HG03159 (cell line): ENCODE measurements around the gene DOCK8.

Source experiments
- ATAC-seq: cut with Tn5 transposase; IDR thresholded peaks from one replicate; pipeline ENCODE4 v1.9.1; 2021; ENCODE audit warnings: mild to moderate bottlenecking, moderate library complexity; ENCODE audit not compliant: unreplicated experiment

Gene DOCK8

GRCh38 chr9:265209-265870 is 50.7 kb downstream of the DOCK8 start:
- no peak for ATAC-seq

- ATAC-seq: no peak
Measured at GRCh38 chr9:266228-266627, 51.6 kb downstream of the DOCK8 start.

GRCh38 chr9:268616-269015 is 54.0 kb downstream of the DOCK8 start:
- no peak for ATAC-seq

GRCh38 chr9:269081-269711 is 54.5 kb downstream of the DOCK8 start:
- no peak for ATAC-seq

- ATAC-seq: no peak
Measured at GRCh38 chr9:270657-271237, 56.1 kb downstream of the DOCK8 start.

GRCh38 chr9:272251-273213 is 57.9 kb downstream of the DOCK8 start:
- ATAC-seq: peak; percentile 96

GRCh38 chr9:274406-274805 is 59.7 kb downstream of the DOCK8 start:
- no peak for ATAC-seq

GRCh38 chr9:277601-278295 is 63.1 kb downstream of the DOCK8 start:
- peak; percentile 20 for ATAC-seq

- peak; percentile 46 for ATAC-seq
Measured at GRCh38 chr9:278651-279050, 64.0 kb downstream of the DOCK8 start.

- ATAC-seq: no peak
Measured at GRCh38 chr9:279674-280073, 65.0 kb downstream of the DOCK8 start.

GRCh38 chr9:281741-282645 is 67.3 kb downstream of the DOCK8 start:
- no peak for ATAC-seq

GRCh38 chr9:286071-286740 is 71.5 kb downstream of the DOCK8 start:
- ATAC-seq: no peak

- ATAC-seq: no peak
Measured at GRCh38 chr9:289121-289520, 74.5 kb downstream of the DOCK8 start.

- no peak for ATAC-seq
Measured at GRCh38 chr9:292915-293314, 78.2 kb downstream of the DOCK8 start.

- no peak for ATAC-seq
Measured at GRCh38 chr9:295576-295975, 80.9 kb downstream of the DOCK8 start.

- no peak for ATAC-seq
Measured at GRCh38 chr9:296411-296810, 81.7 kb downstream of the DOCK8 start.

GRCh38 chr9:297104-297972 is 82.7 kb downstream of the DOCK8 start:
- ATAC-seq: peak; percentile 95

GRCh38 chr9:303502-303901 is 88.8 kb downstream of the DOCK8 start:
- ATAC-seq: no peak
